ENCODE data around the gene LCN1.

GRCh38 chr9:135502873-135503321, 18.3 kb upstream of the LCN1 start:
- no peak for TF ChIP-seq POLR2A (IDR thresholded peaks at IDR 0.05)
- TF ChIP-seq, protein P1, sequence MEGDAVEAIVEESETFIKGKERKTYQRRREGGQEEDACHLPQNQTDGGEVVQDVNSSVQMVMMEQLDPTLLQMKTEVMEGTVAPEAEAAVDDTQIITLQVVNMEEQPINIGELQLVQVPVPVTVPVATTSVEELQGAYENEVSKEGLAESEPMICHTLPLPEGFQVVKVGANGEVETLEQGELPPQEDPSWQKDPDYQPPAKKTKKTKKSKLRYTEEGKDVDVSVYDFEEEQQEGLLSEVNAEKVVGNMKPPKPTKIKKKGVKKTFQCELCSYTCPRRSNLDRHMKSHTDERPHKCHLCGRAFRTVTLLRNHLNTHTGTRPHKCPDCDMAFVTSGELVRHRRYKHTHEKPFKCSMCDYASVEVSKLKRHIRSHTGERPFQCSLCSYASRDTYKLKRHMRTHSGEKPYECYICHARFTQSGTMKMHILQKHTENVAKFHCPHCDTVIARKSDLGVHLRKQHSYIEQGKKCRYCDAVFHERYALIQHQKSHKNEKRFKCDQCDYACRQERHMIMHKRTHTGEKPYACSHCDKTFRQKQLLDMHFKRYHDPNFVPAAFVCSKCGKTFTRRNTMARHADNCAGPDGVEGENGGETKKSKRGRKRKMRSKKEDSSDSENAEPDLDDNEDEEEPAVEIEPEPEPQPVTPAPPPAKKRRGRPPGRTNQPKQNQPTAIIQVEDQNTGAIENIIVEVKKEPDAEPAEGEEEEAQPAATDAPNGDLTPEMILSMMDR (IDR thresholded peaks at IDR 0.05), result no peak
